Naive thymus-derived CD8-positive, alpha-beta T cell (primary cell): ENCODE data around the gene POLR3K. TPM values are rescaled to one million over a fixed set of nuclear protein-coding genes. Genes with fewer than 3 reads are reported as not detected.

ENCODE experiments used
- ATAC-seq, 2 donors: fragments of 150-1000 bp; cut with Tn5 transposase in 1 of 2; sonication (Bioruptor Pico), chemical (Tn5 transposase) in 1 of 2; 1 replicate in 1 of 2; 2 replicates in 1 of 2; pipeline ENCODE4 v1.10.0; 2021; ENCODE audit warnings: mild to moderate bottlenecking in 2 of 2, moderate library complexity in 2 of 2
- POLR2A ChIA-PET: fragments of 350-600 bp; sonication (Branson Sonifier 250); formaldehyde crosslinking; loops from one replicate; lab custom pipeline; 2021; ENCODE audit warnings: antibody characterized with exemption; lab: Charles Lee
- DNase-seq, 10 donors: peaks; one replicate each; pipeline versions ENCODE4 v3.0.0 to v3.0.0-alpha.2; 2020 to 2022
- H3K27ac Mint-ChIP-seq, 10 donors: one replicate each; pipeline ENCODE4 v1.8.0; 2020 to 2022; ENCODE audit warnings: mild to moderate bottlenecking in 10 of 10, mixed read lengths in 10 of 10, moderate library complexity in 4 of 10, inconsistent platforms in 1 of 10
- H3K27me3 Mint-ChIP-seq, 5 donors: one replicate each; pipeline ENCODE4 v1.8.0; 2021 to 2022; ENCODE audit warnings: mixed read lengths in 5 of 5
- H3K36me3 Mint-ChIP-seq, 3 donors: one replicate each; pipeline ENCODE4 v1.8.0; 2020 to 2022; ENCODE audit warnings: mixed read lengths in 3 of 3, mild to moderate bottlenecking in 2 of 3, inconsistent platforms in 1 of 3
- H3K4me1 Mint-ChIP-seq, 4 donors: one replicate each; pipeline ENCODE4 v1.8.0; 2021 to 2022; ENCODE audit warnings: mixed read lengths in 4 of 4
- H3K4me3 Mint-ChIP-seq, 10 donors: one replicate each; pipeline ENCODE4 v1.8.0; 2020 to 2022; ENCODE audit warnings: mild to moderate bottlenecking in 10 of 10, mixed read lengths in 10 of 10, moderate library complexity in 6 of 10, inconsistent platforms in 1 of 10
- H3K9me3 Mint-ChIP-seq, 9 donors: one replicate each; pipeline ENCODE4 v1.8.0; 2020 to 2022; ENCODE audit warnings: mixed read lengths in 9 of 9, mild to moderate bottlenecking in 3 of 9, inconsistent platforms in 1 of 9, moderate library complexity in 1 of 9
- polyA plus RNA-seq, 3 donors: library from polyadenylated mRNA; unstranded; fragments of 300-500 nt; fragmentation: Illumina TruSeq; gene quantifications; one replicate each; pipeline ENCODE4 v1.2.3, GENCODE V29; 2021
- total RNA-seq, 8 experiments: library from RNA in 2 of 8; stranded (reverse) in 2 of 8; gene quantifications; one replicate each; pipeline ENCODE4 v1.2.3 and lab custom pipeline; 2021 to 2026

POLR3K gene
- total RNA-seq = 10 to 100 TPM; 16.2 to 17.1 TPM
- 10 to 100 TPM; 20.9 to 29.5 (median 23.1) TPM for polyA plus RNA-seq
- 4.5 to 20.7 (median 7.4) reads per million in 6 experiments for total RNA-seq (lab: John Stamatoyannopoulos, UW)

GRCh38 chr16:53346-54236 is at the start of gene POLR3K, which contains the start of gene SNRNP25:
POLR3K (minus strand) TSS chr16:53608; CDS start chr16:53586, 22 bp downstream.
SNRNP25 (plus strand) TSS chr16:53828; CDS start chr16:54017, 189 bp downstream.
- Mint-ChIP-seq H3K9me3 (no peaks in the 10 kb centered on the region), H3K27ac (peak within 1 kb of the TSS; percentile 82 to 95 (median 92)), H3K4me1 (peaks cover 11 to 37% (median 33%) of the 10 kb centered on the region in 4 donors), H3K36me3 (peaks cover 0 to 29% (median 5%) of the 10 kb centered on the region in 3 donors), H3K4me3 (peak within 1 kb of the TSS; percentile 94 to 99 (median 97)), H3K27me3 (no peaks in the 10 kb centered on the region)
- POLR2A ChIA-PET = interaction anchor here (1.0 to 1.5 kb wide), 4 partner anchors 15 to 182 kb away, joined by 3 to 7 read pairs (median 4); partner anchors contain the start of gene MPG
- DNase-seq (peak; percentile 89 to 99 (median 97)), ATAC-seq (peak; percentile 97)

- H3K27ac Mint-ChIP-seq = peak overlapping the region in 2 of 10 donors; percentile 31 to 90
These were observed 48.9 kb upstream of the POLR3K start for GRCh38 chr16:102060-102855.

DNA sequence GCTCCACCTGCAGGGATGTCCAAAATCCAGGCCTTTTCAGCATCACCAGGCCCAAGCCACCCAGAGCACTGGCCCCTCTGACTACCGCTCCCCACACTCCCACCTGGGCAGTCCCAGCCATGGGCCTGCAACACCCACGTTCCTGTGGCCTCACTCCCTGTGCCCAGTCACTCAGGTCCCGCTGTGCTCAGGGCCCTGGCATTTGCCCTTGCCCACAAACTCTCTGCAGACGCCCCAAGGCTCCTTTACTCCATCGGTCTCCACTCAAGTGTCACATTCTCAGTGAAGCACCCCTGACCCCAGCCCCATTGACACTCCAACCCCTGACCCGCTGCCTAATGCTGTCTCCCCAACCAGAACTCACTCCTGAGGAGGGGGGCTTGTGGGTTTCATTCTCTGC is 48.2 kb upstream of the POLR3K start:
- H3K4me1 Mint-ChIP-seq = peaks cover 7 to 12% (median 8%) of the 10 kb centered on the region in 4 donors
- POLR2A ChIA-PET = interaction anchor here (1.1 kb wide), 1 partner anchor 81 kb away, joined by 3 read pairs; no protein-coding TSS in a partner anchor
- no peak overlapping the region for H3K4me3 Mint-ChIP-seq
- ATAC-seq (no peak), DNase-seq (no peak)
- H3K27me3 Mint-ChIP-seq = no peaks in the 10 kb centered on the region
- peak overlapping the region in 2 of 10 donors; percentile 13 to 90 for H3K27ac Mint-ChIP-seq
- peaks cover 0 to 47% (median 2%) of the 10 kb centered on the region in 3 donors for H3K36me3 Mint-ChIP-seq
- H3K9me3 Mint-ChIP-seq = no peaks in the 10 kb centered on the region

More at GRCh38 chr16:102060-102855, 48.9 kb upstream of the POLR3K start:
- no peak for ATAC-seq
- peaks cover 3 to 7% (median 7%) of the 10 kb centered on the region in 4 donors for H3K4me1 Mint-ChIP-seq
- POLR2A ChIA-PET = interaction anchor here (0.8 to 1.1 kb wide), 2 partner anchors 80 to 222 kb away, joined by 3 read pairs; no protein-coding TSS in a partner anchor
- no peak for DNase-seq
- H3K9me3 Mint-ChIP-seq = no peaks in the 10 kb centered on the region
- H3K4me3 Mint-ChIP-seq = no peak overlapping the region
- H3K27me3 Mint-ChIP-seq = no peaks in the 10 kb centered on the region
- peaks cover 0 to 48% (median 4%) of the 10 kb centered on the region in 3 donors for H3K36me3 Mint-ChIP-seq

GRCh38 chr16:100989-101388 is 47.6 kb upstream of the POLR3K start:
- peaks cover 0 to 46% (median 2%) of the 10 kb centered on the region in 3 donors for H3K36me3 Mint-ChIP-seq
- no peaks in the 10 kb centered on the region for H3K27me3 Mint-ChIP-seq
- H3K4me3 Mint-ChIP-seq = no peak overlapping the region
- H3K27ac Mint-ChIP-seq = peak overlapping the region in 3 of 10 donors; percentile 13 to 90 (median 24)
- POLR2A ChIA-PET = no interaction called here
- H3K9me3 Mint-ChIP-seq = no peaks in the 10 kb centered on the region
- DNase-seq (no peak), ATAC-seq (no peak)
- peaks cover 7 to 12% (median 8%) of the 10 kb centered on the region in 4 donors for H3K4me1 Mint-ChIP-seq

DNA sequence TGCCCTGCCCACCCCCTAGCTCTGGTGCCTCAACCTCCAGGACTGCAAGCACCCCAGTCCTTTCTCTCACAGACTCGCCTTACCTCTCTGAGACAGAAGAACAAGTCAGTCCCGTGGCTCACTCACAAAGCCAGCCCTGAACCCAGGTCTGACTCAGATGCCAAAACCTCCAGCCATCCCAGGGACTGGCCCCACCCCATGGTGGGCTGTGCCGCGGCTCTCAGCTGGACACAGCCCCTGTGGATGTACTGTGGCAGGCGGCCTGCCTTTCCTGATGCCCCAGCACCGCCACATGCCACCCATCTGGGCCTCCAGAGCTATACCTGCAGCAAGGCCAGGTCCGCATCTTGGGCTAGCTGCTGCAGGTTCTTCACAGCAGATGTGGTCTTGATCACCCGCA is 44.4 kb upstream of the POLR3K start:
- Mint-ChIP-seq H3K4me1 (peaks cover 7 to 12% (median 8%) of the 10 kb centered on the region in 4 donors), H3K27ac (peak overlapping the region in 1 of 10 donors; percentile 75), H3K36me3 (peaks cover 0 to 35% (median 2%) of the 10 kb centered on the region in 3 donors), H3K27me3 (no peaks in the 10 kb centered on the region), H3K4me3 (no peak overlapping the region), H3K9me3 (no peaks in the 10 kb centered on the region)
- no peak for DNase-seq
- POLR2A ChIA-PET = interaction anchor here (2.7 kb wide), 1 partner anchor 32 kb away, joined by 18 read pairs; no protein-coding TSS in a partner anchor
- ATAC-seq = no peak

GRCh38 chr16:96935-97381 is 43.5 kb upstream of the POLR3K start:
- POLR2A ChIA-PET = interaction anchor here (0.6 to 2.7 kb wide), 4 partner anchors 12 to 40 kb away, joined by 3 to 18 read pairs (median 7); no protein-coding TSS in a partner anchor
- peak overlapping the region in 2 of 10 donors; percentile 11 to 75 for H3K27ac Mint-ChIP-seq

GRCh38 chr16:94918-95265 is 41.5 kb upstream of the POLR3K start:
- no peak overlapping the region for H3K4me3 Mint-ChIP-seq
- peaks cover 2 to 12% (median 8%) of the 10 kb centered on the region in 4 donors for H3K4me1 Mint-ChIP-seq
- POLR2A ChIA-PET = interaction anchor here (2.5 to 2.8 kb wide), 2 partner anchors 10 to 30 kb away, joined by 10 read pairs; no protein-coding TSS in a partner anchor
- H3K9me3 Mint-ChIP-seq = no peaks in the 10 kb centered on the region
- H3K27ac Mint-ChIP-seq = peak overlapping the region in 1 of 10 donors; percentile 39
- DNase-seq = no peak
- no peaks in the 10 kb centered on the region for H3K27me3 Mint-ChIP-seq
- ATAC-seq = no peak
- peaks cover 0 to 23% (median 0%) of the 10 kb centered on the region in 3 donors for H3K36me3 Mint-ChIP-seq

More at GRCh38 chr16:96935-97381, 43.5 kb upstream of the POLR3K start:
- H3K36me3 Mint-ChIP-seq = peaks cover 0 to 30% (median 2%) of the 10 kb centered on the region in 3 donors
- DNase-seq (peak; percentile 85 to 93 (median 90)), ATAC-seq (peak; percentile 99)
- no peaks in the 10 kb centered on the region for H3K27me3 Mint-ChIP-seq
- H3K4me1 Mint-ChIP-seq = peaks cover 7 to 12% (median 8%) of the 10 kb centered on the region in 4 donors
- no peak overlapping the region for H3K4me3 Mint-ChIP-seq
- H3K9me3 Mint-ChIP-seq = no peaks in the 10 kb centered on the region

DNA sequence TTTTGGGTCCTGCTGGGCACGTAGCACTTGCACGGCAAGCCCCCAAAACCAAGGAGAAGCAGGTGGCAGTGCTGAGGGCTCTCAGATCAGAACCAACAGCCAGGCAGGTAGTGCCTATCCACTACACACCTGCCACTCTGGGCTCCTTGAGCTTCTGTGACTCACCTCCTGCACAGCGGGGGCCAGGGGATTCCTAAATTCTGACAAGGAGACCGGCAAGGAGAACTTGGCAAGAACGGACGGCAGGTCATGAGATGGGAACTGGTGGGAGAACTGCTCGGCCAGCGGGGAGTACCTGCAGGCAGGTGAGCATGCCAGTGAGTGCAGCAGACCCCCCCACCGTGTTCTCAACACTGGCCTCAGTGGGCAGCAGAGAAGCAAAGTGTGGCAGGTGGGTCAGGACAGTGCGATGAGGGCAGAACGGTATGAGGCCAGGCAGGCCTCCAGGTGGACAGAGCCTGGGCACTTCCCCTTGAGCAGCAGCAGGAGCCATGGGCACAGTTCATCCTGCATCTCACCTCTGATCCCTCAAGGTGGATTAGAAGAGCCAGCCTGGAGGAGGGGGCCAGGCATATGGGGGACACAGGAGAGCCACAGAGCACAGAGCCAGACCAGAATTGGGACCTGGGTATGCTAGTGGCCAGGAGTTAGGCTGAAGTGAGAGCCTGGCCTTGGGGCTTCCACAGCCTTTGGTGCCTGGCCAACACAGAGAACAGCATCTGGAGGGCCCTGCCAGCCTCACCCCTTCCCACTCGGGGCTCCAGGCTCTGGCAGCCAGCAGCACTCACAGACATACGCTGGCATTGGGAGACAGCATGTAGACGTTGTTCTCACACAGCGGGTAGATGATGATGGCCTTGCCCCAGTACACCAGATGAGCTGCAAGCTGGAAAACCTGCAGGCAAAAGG is 39.3 kb upstream of the POLR3K start:
- H3K27ac Mint-ChIP-seq = peak overlapping the region in 1 of 10 donors; percentile 77
- H3K36me3 Mint-ChIP-seq = peaks cover 0 to 21% (median 2%) of the 10 kb centered on the region in 3 donors
- peaks cover 2 to 9% (median 7%) of the 10 kb centered on the region in 4 donors for H3K4me1 Mint-ChIP-seq
- no peaks in the 10 kb centered on the region for H3K9me3 Mint-ChIP-seq
- no peak overlapping the region for H3K4me3 Mint-ChIP-seq
- ATAC-seq = no peak
- DNase-seq = no peak
- POLR2A ChIA-PET = interaction anchor here (0.7 to 1.5 kb wide), 2 partner anchors 8 to 25 kb away, joined by 4 to 6 read pairs; no protein-coding TSS in a partner anchor
- no peaks in the 10 kb centered on the region for H3K27me3 Mint-ChIP-seq

GRCh38 chr16:91484-91883 is 38.1 kb upstream of the POLR3K start:
- Mint-ChIP-seq H3K27ac (peak overlapping the region in 1 of 10 donors; percentile 50), H3K36me3 (peaks cover 0 to 22% (median 2%) of the 10 kb centered on the region in 3 donors)

GRCh38 chr16:89391-90302 is 36.2 kb upstream of the POLR3K start:
- Mint-ChIP-seq H3K27ac (no peak overlapping the region), H3K4me3 (no peak overlapping the region), H3K27me3 (no peaks in the 10 kb centered on the region), H3K9me3 (no peaks in the 10 kb centered on the region), H3K36me3 (peaks cover 0 to 26% (median 2%) of the 10 kb centered on the region in 3 donors), H3K4me1 (peaks cover 4 to 14% (median 8%) of the 10 kb centered on the region in 4 donors)
- POLR2A ChIA-PET = interaction anchor here (0.8 kb wide), 1 partner anchor 13 kb away, joined by 3 read pairs; no protein-coding TSS in a partner anchor
- no peak for DNase-seq
- no peak for ATAC-seq

More at GRCh38 chr16:91484-91883, 38.1 kb upstream of the POLR3K start:
- DNase-seq = no peak
- ATAC-seq = no peak
- H3K9me3 Mint-ChIP-seq = no peaks in the 10 kb centered on the region
- H3K27me3 Mint-ChIP-seq = no peaks in the 10 kb centered on the region
- no peaks in the 10 kb centered on the region for H3K4me1 Mint-ChIP-seq
- H3K4me3 Mint-ChIP-seq = no peak overlapping the region
- POLR2A ChIA-PET = no interaction called here
